Trophoblast cell (in vitro differentiated cells and primary cell): ENCODE results near the gene MYH7.

ENCODE experiments used
- DNase-seq, 2 donors: peaks; one replicate each; pipeline ENCODE4 v3.0.0-alpha.2; 2016
- H2AFZ ChIP-seq: 2 replicates; pipeline ENCODE4 v1.6.1; 2013; ENCODE audit warnings: low read length, moderate library complexity, mild to moderate bottlenecking; ENCODE audit not compliant: insufficient read depth, poor library complexity
- H2AK5ac ChIP-seq: 2 replicates; pipeline ENCODE4 v1.6.1; 2013; ENCODE audit warnings: mild to moderate bottlenecking, low read length
- H2BK120ac ChIP-seq: 2 replicates; pipeline ENCODE4 v1.6.1; 2013; ENCODE audit warnings: low read length, mild to moderate bottlenecking, moderate library complexity; ENCODE audit not compliant: insufficient read depth, poor library complexity
- H2BK12ac ChIP-seq: 2 replicates; pipeline ENCODE4 v1.6.1; 2013; ENCODE audit warnings: mild to moderate bottlenecking, low read length, moderate library complexity
- H2BK5ac ChIP-seq: 2 replicates; pipeline ENCODE4 v1.6.1; 2013; ENCODE audit warnings: low read length, low read depth, moderate library complexity, mild to moderate bottlenecking; ENCODE audit not compliant: poor library complexity
- H3K14ac ChIP-seq: 2 replicates; pipeline ENCODE4 v1.6.1; 2013; ENCODE audit warnings: mild to moderate bottlenecking, low read length
- H3K18ac ChIP-seq: 2 replicates; pipeline ENCODE4 v1.6.1; 2013; ENCODE audit warnings: mild to moderate bottlenecking, low read length
- H3K23ac ChIP-seq: 2 replicates; pipeline ENCODE4 v1.6.1; 2013; ENCODE audit warnings: low read length
- H3K27ac ChIP-seq: 2 replicates; pipeline ENCODE4 v1.5.1; 2013; ENCODE audit warnings: low read depth, mild to moderate bottlenecking, inconsistent platforms, low read length, moderate library complexity
- H3K27me3 ChIP-seq: 2 replicates; pipeline ENCODE4 v1.6.1; 2013; ENCODE audit warnings: inconsistent platforms, mild to moderate bottlenecking, low read length, moderate library complexity; ENCODE audit not compliant: insufficient read depth
- H3K36me3 ChIP-seq, 2 experiments: 1 replicate in 1 of 2; 2 replicates in 1 of 2; pipeline ENCODE4 v1.6.1; 2013; ENCODE audit warnings: low read length in 2 of 2, mild to moderate bottlenecking in 2 of 2, moderate library complexity in 1 of 2; ENCODE audit not compliant: insufficient read depth in 2 of 2, control insufficient read depth in 1 of 2
- H3K4ac ChIP-seq: 2 replicates; pipeline ENCODE4 v1.6.1; 2013; ENCODE audit warnings: low read depth, mild to moderate bottlenecking, low read length, moderate library complexity
- H3K4me1 ChIP-seq, 2 experiments: 1 replicate in 1 of 2; 2 replicates in 1 of 2; pipeline ENCODE4 v1.6.1; 2013; ENCODE audit warnings: low read length in 2 of 2, mild to moderate bottlenecking in 2 of 2, moderate library complexity in 1 of 2; ENCODE audit not compliant: insufficient read depth in 2 of 2, control insufficient read depth in 1 of 2
- H3K4me2 ChIP-seq: 2 replicates; pipeline ENCODE4 v1.6.1; 2013; ENCODE audit warnings: inconsistent platforms, mild to moderate bottlenecking, low read length, moderate library complexity
- H3K4me3 ChIP-seq: 2 replicates; pipeline ENCODE4 v1.5.1; 2013; ENCODE audit warnings: mild to moderate bottlenecking, low read depth, low read length, inconsistent platforms
- H3K79me1 ChIP-seq: one replicate; pipeline ENCODE4 v1.6.1; 2013; ENCODE audit warnings: low read length
- H3K79me2 ChIP-seq: 2 replicates; pipeline ENCODE4 v1.6.1; 2013; ENCODE audit warnings: low read length, mild to moderate bottlenecking; ENCODE audit not compliant: control insufficient read depth, insufficient read depth, poor library complexity
- H3K9ac ChIP-seq: 2 replicates; pipeline ENCODE4 v1.6.1; 2013; ENCODE audit warnings: mild to moderate bottlenecking, low read length
- H3K9me3 ChIP-seq: 2 replicates; pipeline ENCODE4 v1.6.1; 2013; ENCODE audit warnings: low read depth, mild to moderate bottlenecking, control low read depth, inconsistent platforms, low read length; ENCODE audit not compliant: insufficient read depth
- H4K12ac ChIP-seq: 2 replicates; pipeline ENCODE4 v1.6.1; 2013; ENCODE audit warnings: low read depth, mild to moderate bottlenecking, low read length, moderate library complexity
- H4K8ac ChIP-seq: 2 replicates; pipeline ENCODE4 v1.6.1; 2013; ENCODE audit warnings: low read depth, mild to moderate bottlenecking, low read length, moderate library complexity
- H4K91ac ChIP-seq: one replicate; pipeline ENCODE4 v1.6.1; 2013; ENCODE audit warnings: low read depth, mild to moderate bottlenecking, low read length, moderate library complexity
- WGBS: extraction: QIAGEN DNeasy Blood & Tissue Kit; methylation state at CpG from one replicate; pipeline ENCODE4 v1.1.7; 2013; ENCODE audit warnings: missing lambda C conversion rate; ENCODE audit not compliant: insufficient read length, insufficient coverage; ENCODE audit errors: extremely low coverage; 5-methylcytosine and 5-hydroxymethylcytosine counted together

MYH7 gene

DNA sequence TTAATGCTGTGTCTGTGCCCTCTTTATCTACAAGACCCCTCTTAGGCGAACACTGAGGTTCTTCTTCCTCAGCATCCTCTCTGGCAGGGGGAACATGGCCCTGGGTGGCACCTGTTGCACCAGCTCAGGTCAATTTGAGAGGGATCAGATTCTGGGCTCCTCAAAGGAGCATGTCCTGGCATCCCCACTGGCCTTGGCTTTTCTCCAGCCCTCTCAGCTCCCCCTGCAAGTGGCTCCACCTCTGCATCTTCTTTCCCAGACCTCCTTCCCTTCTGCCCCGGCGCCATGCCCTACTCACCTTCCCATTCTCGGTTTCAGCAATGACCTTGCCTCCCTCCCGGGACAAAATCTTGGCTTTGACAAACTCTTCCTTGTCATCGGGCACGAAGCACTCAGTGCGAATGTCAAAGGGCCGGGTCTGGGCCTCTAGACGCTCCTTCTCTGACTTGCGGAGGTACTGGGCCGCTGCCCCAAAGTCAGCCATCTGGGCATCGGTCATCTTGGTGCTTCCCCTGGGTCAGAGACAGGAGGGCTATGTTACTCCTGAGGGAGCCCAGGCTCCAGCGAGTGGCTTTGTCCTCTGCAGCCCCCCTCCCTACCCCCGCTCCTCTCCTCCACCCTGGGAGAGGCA is 28.6 kb downstream of the MYH7 start:
- Histone ChIP-seq H3K4me1 (peaks cover 0 to 2% of the 10 kb centered on the region in 2 experiments), H3K4me2 (no peak overlapping the region), H3K27me3 (no peaks in the 10 kb centered on the region), H2BK5ac (no peak overlapping the region), H2BK12ac (no peak overlapping the region), H3K79me1 (no peaks in the 10 kb centered on the region), H4K91ac (no peak overlapping the region), H2AK5ac (no peak overlapping the region), H3K79me2 (no peaks in the 10 kb centered on the region), H3K18ac (no peak overlapping the region), H3K14ac (no peak overlapping the region), H3K23ac (no peak overlapping the region), H4K12ac (no peak overlapping the region), H3K4me3 (no peak overlapping the region), H3K9ac (no peak overlapping the region), H4K8ac (no peak overlapping the region), H2BK120ac (no peak overlapping the region), H3K36me3 (no peaks in the 10 kb centered on the region), H3K27ac (no peak overlapping the region), H2AFZ (no peak overlapping the region), H3K9me3 (peaks cover 2% of the 10 kb centered on the region), H3K4ac (no peak overlapping the region)
- no peak for DNase-seq
- WGBS = no CpG with 5 or more reads among the region's 15 CpGs

DNA sequence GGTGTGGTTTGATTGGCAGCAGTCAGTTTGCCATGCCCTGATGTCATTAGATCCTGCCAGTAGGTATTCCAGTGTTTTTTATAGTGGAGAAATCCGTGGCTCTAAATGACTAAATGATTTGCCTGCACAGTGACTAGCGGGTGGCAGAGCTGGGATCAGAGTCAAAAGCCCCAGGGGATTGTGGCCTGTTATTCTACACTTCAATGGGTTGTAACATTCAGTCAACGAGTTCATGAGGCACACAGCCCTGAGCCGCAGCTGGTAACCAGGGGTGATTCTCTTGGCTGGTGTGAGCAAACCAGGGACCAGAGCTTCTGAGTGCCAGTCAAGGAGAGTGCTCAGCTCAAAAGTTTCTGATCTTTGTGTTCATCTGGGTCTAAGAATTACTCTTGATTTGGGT is 29.2 kb downstream of the MYH7 start:
- H3K23ac ChIP-seq = no peak overlapping the region
- no peak overlapping the region for H2BK120ac ChIP-seq
- no peak overlapping the region for H3K9ac ChIP-seq
- H2BK5ac ChIP-seq = no peak overlapping the region
- no peak overlapping the region for H3K27ac ChIP-seq
- H2BK12ac ChIP-seq = no peak overlapping the region
- no peak overlapping the region for H3K4me2 ChIP-seq
- H3K4me1 ChIP-seq = peaks cover 0 to 2% of the 10 kb centered on the region in 2 experiments
- no peak overlapping the region for H4K8ac ChIP-seq
- no peak overlapping the region for H4K91ac ChIP-seq
- no peak overlapping the region for H4K12ac ChIP-seq
- H3K4ac ChIP-seq = no peak overlapping the region
- no peak for DNase-seq
- no CpG with 5 or more reads among the region's 4 CpGs for WGBS
- no peaks in the 10 kb centered on the region for H3K36me3 ChIP-seq
- H2AK5ac ChIP-seq = no peak overlapping the region
- H3K27me3 ChIP-seq = no peaks in the 10 kb centered on the region
- no peaks in the 10 kb centered on the region for H3K79me1 ChIP-seq
- H3K79me2 ChIP-seq = no peaks in the 10 kb centered on the region
- H3K9me3 ChIP-seq = peaks cover 2% of the 10 kb centered on the region
- H3K4me3 ChIP-seq = no peak overlapping the region
- no peak overlapping the region for H3K14ac ChIP-seq
- no peak overlapping the region for H3K18ac ChIP-seq
- H2AFZ ChIP-seq = no peak overlapping the region

DNA sequence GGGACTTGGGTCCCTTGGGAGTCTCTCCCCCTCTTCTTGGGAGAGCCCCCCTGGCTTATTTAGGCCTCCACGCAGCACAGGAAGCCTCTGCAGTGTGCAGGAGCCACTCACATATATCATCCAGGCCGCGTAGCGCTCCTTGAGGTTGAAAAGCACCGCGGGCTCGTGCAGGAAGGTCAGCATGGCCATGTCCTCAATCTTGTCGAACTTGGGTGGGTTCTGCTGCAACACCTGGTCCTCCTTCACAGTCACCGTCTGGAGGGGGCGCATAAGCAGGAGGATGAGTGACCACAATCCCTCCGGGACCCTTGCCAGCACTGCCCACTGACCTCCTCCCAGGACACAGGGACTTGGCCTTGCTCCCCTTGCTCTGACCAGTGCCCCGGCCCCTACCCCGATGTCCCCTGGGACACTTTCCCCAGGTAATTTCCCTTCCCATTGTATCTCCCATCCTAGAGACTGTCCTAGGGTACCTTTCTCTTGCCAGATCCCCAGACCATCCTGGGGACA is 29.9 kb downstream of the MYH7 start:
- Histone ChIP-seq H2BK120ac (no peak overlapping the region), H3K27ac (no peak overlapping the region), H4K91ac (no peak overlapping the region), H3K36me3 (no peaks in the 10 kb centered on the region), H3K27me3 (no peaks in the 10 kb centered on the region), H3K23ac (no peak overlapping the region), H3K18ac (no peak overlapping the region), H4K8ac (no peak overlapping the region), H3K9ac (no peak overlapping the region), H2BK5ac (no peak overlapping the region), H3K4me3 (no peak overlapping the region), H3K79me2 (no peaks in the 10 kb centered on the region), H3K79me1 (no peaks in the 10 kb centered on the region), H2BK12ac (no peak overlapping the region), H2AFZ (no peak overlapping the region), H3K4ac (no peak overlapping the region), H4K12ac (no peak overlapping the region), H2AK5ac (no peak overlapping the region), H3K14ac (no peak overlapping the region), H3K4me1 (peaks cover 0 to 2% of the 10 kb centered on the region in 2 experiments), H3K4me2 (no peak overlapping the region), H3K9me3 (peaks cover 2% of the 10 kb centered on the region)
- no CpG with 5 or more reads among the region's 13 CpGs for WGBS
- DNase-seq = no peak

DNA sequence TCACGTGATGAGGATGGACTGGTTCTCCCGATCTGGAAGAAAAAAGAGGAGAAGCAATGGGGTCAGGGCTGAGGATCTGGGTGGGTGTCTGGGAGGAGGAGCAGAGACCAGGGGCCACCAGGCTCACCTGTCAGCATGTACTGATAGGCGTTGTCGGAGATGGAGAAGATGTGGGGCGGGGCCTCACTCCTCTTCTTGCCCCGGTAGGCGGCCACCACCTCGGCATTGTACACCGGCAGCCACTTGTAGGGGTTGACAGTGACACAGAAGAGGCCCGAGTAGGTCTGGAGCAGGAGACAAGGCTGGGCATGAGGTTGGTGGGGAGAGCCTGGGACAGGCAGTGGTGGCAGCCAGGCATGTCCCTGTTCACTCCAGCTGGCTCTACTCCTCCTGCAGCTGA is 30.4 kb downstream of the MYH7 start:
- Histone ChIP-seq H3K79me1 (no peaks in the 10 kb centered on the region), H4K8ac (no peak overlapping the region), H3K23ac (no peak overlapping the region), H2AK5ac (no peak overlapping the region), H3K4me2 (no peak overlapping the region), H3K36me3 (no peaks in the 10 kb centered on the region), H3K4me3 (no peak overlapping the region), H3K27ac (no peak overlapping the region), H3K9ac (no peak overlapping the region), H3K4me1 (no peaks in the 10 kb centered on the region), H3K9me3 (peaks cover 2% of the 10 kb centered on the region), H3K18ac (no peak overlapping the region), H2BK12ac (no peak overlapping the region), H3K79me2 (no peaks in the 10 kb centered on the region), H4K91ac (no peak overlapping the region), H4K12ac (no peak overlapping the region), H3K14ac (no peak overlapping the region), H3K27me3 (no peaks in the 10 kb centered on the region), H2BK120ac (no peak overlapping the region), H2AFZ (no peak overlapping the region), H3K4ac (no peak overlapping the region), H2BK5ac (no peak overlapping the region)
- no CpG with 5 or more reads among the region's 10 CpGs for WGBS
- DNase-seq = no peak
